Endometrium (tissue), 2 donors: ENCODE measurements around the gene SLC25A48.

Source experiments
- FAIRE-seq: peaks from 2 replicates; lab custom pipeline; 2012; peaks lifted over from hg19 to GRCh38; lab: Jason Lieb, UNC
- donor health status: control.
- donor health status: control.

The SLC25A48 gene

DNA sequence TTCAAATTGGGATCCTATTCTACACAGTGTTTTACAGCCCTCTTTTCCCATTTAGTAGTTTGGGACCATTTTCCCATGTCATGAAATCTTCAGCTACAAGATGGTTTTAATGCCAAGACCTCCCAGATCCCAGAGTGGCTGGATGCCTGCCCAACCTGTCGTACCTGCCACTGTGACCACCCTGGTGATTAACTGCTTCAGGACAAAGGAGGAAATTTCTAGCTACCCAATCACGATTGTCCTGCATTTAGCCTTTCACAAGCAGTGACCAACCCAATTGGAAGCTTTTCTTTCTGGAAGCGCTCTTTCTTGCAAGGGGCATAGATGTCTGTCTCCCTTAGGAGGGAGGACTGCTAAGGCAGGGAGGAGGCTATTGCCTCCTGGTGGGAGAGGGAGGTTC is 47.4 kb downstream of the SLC25A48 start:
- no peak for FAIRE-seq

- no peak for FAIRE-seq
Measured at GRCh38 chr5:135883026-135883425, 48.6 kb downstream of the SLC25A48 start.

DNA sequence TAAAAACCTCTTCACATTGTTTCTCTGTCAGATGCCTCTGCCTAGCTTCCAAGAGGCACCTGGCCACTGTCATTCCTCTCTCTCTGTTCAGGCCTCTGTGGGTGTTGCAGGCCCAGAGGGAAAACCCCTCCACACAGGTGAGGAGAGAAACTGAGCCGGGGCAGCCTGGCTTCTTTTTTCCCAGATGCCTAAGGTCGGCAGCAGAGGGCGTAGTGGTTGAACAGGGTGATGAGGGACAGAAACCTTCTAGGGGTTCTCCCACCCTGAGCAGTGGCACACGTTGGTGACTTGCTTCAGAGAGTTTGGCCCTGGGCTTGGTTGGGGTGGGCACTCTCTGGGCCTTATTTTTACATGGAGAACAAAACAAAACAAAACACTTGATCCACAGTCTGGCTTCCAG is 49.0 kb downstream of the SLC25A48 start:
- FAIRE-seq: no peak

DNA sequence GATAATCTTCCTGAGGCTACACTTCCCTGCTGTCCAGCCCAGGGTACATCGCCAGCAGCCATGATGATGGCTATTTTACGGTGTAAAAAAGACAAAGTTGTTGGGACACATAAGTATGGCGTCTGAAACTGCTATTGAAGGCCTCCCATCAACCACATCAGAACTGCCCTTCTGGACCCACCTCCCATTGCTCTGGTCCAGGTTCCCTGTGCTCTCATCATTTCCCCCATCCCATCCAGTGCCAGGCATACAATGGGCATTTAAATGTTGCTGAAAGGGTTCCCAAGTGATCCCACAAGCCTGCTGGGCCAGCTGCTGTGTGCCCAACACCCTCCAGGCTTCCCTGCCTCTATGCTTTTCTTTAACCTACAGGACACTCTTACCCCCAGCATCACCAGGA is 50.6 kb downstream of the SLC25A48 start:
- no peak for FAIRE-seq

DNA sequence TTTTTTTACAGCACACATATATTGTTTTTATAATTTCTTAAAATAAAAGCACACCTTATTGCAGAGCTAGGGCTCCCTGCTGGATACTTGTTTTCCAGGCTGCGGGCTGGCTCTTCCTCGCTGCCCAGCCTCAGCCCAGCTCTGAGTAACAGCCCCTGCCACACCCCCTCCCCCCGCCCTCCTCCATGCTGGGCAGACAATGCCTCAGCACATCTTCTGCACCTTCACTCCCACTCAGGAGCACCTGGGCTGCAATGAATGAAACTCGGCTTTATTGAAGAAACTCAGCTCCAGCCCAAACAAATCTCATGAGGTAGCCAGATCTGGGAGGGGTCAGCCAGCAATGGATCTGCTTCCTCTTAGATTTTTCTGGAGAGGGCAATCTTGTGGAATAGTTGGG is 51.7 kb downstream of the SLC25A48 start:
- no peak for FAIRE-seq

DNA sequence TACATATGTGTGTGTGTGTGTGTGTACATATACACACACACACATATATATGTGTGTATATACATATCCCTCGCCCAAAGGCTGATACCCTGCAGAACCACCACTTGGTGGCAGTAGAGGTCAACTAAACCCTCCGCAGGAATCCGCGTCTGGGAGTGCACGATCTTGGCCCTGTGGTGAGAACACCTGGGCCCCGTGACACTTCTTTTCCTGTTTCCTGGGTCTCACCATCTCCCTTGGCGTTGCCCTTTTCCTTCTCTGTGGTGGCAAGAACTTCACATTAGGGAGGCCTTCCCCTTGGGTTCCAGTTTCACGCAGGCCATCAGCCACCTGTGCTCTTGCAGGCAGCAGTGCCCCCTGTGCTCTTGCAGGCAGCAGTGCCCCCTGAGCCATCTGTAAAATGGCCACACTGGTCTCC is 53.0 kb downstream of the SLC25A48 start:
- no peak for FAIRE-seq

GRCh38 chr5:135887881-135888614 is 53.6 kb downstream of the SLC25A48 start:
- no peak for FAIRE-seq

GRCh38 chr5:135890296-135890695 is 55.8 kb downstream of the SLC25A48 start:
- no peak for FAIRE-seq

- FAIRE-seq: no peak
Measured at GRCh38 chr5:135890867-135891266, 56.4 kb downstream of the SLC25A48 start.

GRCh38 chr5:135891268-135891667 is 56.8 kb downstream of the SLC25A48 start:
- no peak for FAIRE-seq

GRCh38 chr5:135891791-135892190 is 57.3 kb downstream of the SLC25A48 start:
- no peak for FAIRE-seq

DNA sequence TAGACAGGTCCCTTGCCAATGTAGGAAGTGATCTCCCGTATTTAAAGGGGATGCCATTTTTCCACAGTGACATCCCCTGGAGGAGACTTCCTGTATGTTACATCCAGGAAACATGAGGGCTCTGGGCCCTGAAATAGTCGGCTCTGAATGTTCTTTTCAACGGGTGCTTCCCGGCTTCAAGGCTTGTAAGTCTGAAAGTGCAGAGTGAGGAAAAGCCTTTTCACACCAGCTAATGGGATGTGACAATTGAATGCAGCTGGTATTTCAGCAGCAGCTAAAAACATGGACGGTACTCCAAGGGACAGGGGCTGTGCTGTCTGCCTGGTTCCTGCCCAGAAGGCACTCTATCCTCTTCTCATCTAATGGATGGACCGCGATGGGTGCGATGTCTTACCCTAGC is 59.8 kb downstream of the SLC25A48 start:
- FAIRE-seq: no peak

GRCh38 chr5:135894789-135895188 is 60.3 kb downstream of the SLC25A48 start:
- FAIRE-seq: no peak

GRCh38 chr5:135895474-135896006 is 61.1 kb downstream of the SLC25A48 start, which contains the start of gene IL9:
TSS of gene IL9 (minus strand) at chr5:135895841. CDS start at chr5:135895816, 25 bp downstream.
- no peak for FAIRE-seq

- FAIRE-seq: no peak
Measured at GRCh38 chr5:135898651-135899050, 64.2 kb downstream of the SLC25A48 start.

DNA sequence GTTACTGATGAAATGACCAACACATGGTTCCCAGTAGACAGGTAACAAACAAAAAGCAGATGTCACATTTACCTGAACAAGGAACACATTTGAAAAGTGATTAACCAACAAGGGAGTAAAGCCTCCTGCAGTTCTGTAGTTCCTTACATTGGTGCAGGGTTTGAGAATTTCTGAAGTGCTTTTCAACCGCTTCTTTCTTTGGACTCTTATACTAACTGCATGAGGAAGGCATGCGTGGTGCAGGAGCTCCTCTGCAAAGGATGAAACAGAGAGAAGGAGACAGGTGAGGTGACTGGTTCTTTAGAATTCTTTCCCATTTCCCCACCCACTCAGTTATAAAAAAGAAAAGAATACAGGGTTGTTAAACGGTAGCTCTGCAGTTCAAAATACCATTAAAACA is 65.8 kb downstream of the SLC25A48 start:
- FAIRE-seq: no peak

DNA sequence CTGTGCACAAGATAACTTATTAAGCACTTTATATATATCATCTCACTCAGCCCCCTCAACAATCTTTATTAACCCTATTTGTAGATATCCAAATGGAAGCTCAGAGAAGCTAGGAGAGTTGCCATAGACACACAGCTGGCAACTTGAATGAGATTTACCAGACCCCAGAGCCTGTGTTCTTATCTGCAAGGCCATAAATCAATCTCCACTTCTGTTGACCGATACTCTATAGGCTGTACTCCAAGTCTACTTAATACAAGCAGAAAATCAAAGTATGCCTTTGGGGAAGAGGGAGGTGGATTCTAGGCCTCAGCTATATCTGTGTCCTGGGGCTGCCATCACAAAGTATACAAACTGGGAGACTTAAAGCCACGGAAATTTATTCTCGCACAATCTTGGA is 67.2 kb downstream of the SLC25A48 start:
- no peak for FAIRE-seq

GRCh38 chr5:135905144-135905543 is 70.7 kb downstream of the SLC25A48 start:
- FAIRE-seq: no peak

- no peak for FAIRE-seq
Measured at GRCh38 chr5:135913713-135914626, 79.5 kb downstream of the SLC25A48 start.

- FAIRE-seq: no peak
Measured at GRCh38 chr5:135915466-135916001, 81.1 kb downstream of the SLC25A48 start.

DNA sequence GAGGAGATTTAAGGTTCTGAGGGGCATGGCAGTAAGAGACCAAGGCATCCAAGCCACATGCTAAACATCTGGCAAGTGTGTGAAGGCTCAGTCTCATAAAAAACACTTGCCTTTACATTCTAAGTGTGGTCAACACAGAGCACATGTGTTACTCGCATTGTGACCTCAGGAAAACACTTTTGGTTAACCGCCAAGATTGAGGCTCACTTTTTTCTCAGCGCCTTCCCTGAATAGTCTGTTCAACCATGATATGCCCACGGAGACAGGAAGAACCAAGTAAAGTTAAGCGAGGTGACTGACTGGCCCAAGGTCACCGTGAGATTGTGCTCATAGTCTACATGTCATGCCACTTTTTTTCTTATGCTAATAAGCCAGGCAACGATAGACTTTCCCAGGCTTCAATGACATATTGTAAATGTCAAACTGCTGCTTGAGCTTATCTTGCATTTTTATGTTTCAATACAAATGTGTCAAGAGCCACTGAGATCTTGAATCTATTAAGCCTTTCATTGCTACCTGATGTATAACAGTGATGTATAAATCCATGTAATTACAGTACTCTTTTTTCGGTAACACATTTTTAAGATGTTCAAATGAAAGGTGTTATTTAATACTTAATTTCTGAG is 82.3 kb downstream of the SLC25A48 start:
- no peak for FAIRE-seq

GRCh38 chr5:135920199-135920598 is 85.7 kb downstream of the SLC25A48 start:
- FAIRE-seq: no peak
